Liver (tissue), 3 donors: ENCODE data around the gene CATSPER4.

Experiments used
- ATF3 ChIP-seq: IDR thresholded peaks from 2 replicates; pipeline ENCODE4 v1.6.1; 2016; ENCODE audit warnings: antibody characterized with exemption
- CTCF ChIP-seq: fragments of 150-350 bp; IDR thresholded peaks from 2 replicates; pipeline ENCODE4 v1.5.1; 2017; ENCODE audit warnings: improper control_type of control experiment, low read depth, low read length; ENCODE audit not compliant: missing input control
- MAX ChIP-seq: IDR thresholded peaks from 2 replicates; pipeline ENCODE4 v1.6.1; 2016; ENCODE audit warnings: antibody characterized with exemption
- donor health status: healthy.
- donor health status: healthy.

GRCh38 chr1:26224606-26225005 lies 34.2 kb downstream of the CATSPER4 start:
- no peak for TF ChIP-seq CTCF
- TF ChIP-seq ATF3 = no peak
- TF ChIP-seq MAX = no peak
